ENCODE measurements around the gene ZYG11B. TPM values are rescaled to one million over a fixed set of nuclear protein-coding genes. Genes with fewer than 3 reads are reported as not detected.

The ZYG11B gene
- total and polyA plus RNA-seq, 9 of the 15 experiments (the other 6 are each of a cell fraction or from before 2014, with no cell fraction given): 4.9 to 22.2 (median 12.2) TPM

DNA sequence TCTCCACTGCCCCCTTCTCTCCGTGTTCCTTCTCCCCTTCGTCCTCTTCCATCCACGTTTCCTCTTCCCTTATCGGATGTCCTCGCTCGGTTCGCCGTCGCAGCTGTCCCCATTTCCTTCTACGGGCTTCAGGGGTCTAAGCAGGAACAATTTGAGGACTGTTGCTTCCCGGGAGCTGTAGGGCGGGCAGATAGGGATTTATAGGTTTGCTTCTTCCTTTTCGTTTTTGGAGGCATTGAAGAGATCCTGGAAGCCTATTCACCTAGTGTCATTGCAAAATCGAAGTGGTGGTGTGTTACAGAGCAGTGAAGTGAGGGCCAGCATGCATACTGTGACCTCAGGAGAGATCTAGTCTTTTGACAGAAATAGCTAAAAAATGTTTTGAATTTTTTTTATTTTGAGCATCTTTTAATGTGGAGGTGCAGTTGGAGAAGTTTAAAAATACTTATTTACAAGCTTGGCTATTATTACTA is 897 bp downstream of the ZYG11B start (continued):
- TF ChIP-seq RREB1 (CRISPR knock-in tag; IDR thresholded peaks at IDR 0.05) (no peak), ETS2 (tag; IDR thresholded peaks at IDR 0.05; ENCODE audit: borderline replicate concordance, poor library complexity, severe bottlenecking) (no peak), ESRRA (IDR thresholded peaks at IDR 0.05; ENCODE audit: borderline replicate concordance, low read depth) (0 out of 2 replicates have a peak, but pooled peaks have one; percentile 10), FOXP4 (CRISPR knock-in tag; IDR thresholded peaks at IDR 0.05; ENCODE audit: borderline replicate concordance) (no peak), FOXM1 (IDR thresholded peaks at IDR 0.05; ENCODE audit: low read depth) (no peak), FOXM1 (CRISPR knock-in tag; IDR thresholded peaks at IDR 0.05; ENCODE audit: low read depth) (no peak), CEBPB (tag; IDR thresholded peaks at IDR 0.05) (peak; percentile 69), RBM25 (IDR thresholded peaks at IDR 0.05; ENCODE audit: low read depth, low read length, severe bottlenecking) (no peak), ZC3H11A (IDR thresholded peaks at IDR 0.05; ENCODE audit: low read depth, low read length) (no peak), CEBPZ (IDR thresholded peaks at IDR 0.05; ENCODE audit: borderline replicate concordance, low read depth, low read length) (no peak)
- TF ChIP-seq, protein P1, sequence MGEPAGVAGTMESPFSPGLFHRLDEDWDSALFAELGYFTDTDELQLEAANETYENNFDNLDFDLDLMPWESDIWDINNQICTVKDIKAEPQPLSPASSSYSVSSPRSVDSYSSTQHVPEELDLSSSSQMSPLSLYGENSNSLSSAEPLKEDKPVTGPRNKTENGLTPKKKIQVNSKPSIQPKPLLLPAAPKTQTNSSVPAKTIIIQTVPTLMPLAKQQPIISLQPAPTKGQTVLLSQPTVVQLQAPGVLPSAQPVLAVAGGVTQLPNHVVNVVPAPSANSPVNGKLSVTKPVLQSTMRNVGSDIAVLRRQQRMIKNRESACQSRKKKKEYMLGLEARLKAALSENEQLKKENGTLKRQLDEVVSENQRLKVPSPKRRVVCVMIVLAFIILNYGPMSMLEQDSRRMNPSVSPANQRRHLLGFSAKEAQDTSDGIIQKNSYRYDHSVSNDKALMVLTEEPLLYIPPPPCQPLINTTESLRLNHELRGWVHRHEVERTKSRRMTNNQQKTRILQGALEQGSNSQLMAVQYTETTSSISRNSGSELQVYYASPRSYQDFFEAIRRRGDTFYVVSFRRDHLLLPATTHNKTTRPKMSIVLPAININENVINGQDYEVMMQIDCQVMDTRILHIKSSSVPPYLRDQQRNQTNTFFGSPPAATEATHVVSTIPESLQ (CRISPR knock-in tag; IDR thresholded peaks at IDR 0.05): 0 out of 2 replicates have a peak, but pooled peaks have one; percentile 39
- TF ChIP-seq, protein P2, sequence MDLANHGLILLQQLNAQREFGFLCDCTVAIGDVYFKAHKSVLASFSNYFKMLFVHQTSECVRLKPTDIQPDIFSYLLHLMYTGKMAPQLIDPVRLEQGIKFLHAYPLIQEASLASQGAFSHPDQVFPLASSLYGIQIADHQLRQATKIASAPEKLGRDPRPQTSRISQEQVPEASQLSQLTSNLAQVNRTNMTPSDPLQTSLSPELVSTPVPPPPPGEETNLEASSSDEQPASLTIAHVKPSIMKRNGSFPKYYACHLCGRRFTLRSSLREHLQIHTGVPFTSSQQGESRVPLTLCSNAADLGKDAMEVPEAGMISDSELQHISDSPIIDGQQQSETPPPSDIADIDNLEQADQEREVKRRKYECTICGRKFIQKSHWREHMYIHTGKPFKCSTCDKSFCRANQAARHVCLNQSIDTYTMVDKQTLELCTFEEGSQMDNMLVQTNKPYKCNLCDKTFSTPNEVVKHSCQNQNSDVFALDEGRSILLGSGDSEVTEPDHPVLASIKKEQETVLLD (IDR thresholded peaks at IDR 0.05): 0 out of 2 replicates have a peak, but pooled peaks have one; percentile 7

All from K562 (cell line).